H1 (cell line): Measurements from ENCODE around the gene ASCL5. TPM values are rescaled to one million over a fixed set of nuclear protein-coding genes. Genes with fewer than 3 reads are reported as not detected.

Source experiments
- CTCF ChIA-PET: fragments of 300-600 bp; sonication (Branson Sonifier 250); formaldehyde crosslinking; loops from one replicate; lab custom pipeline; 2021; ENCODE audit not compliant: partially characterized antibody; lab: Charles Lee
- POLR2A ChIA-PET: fragments of 300-600 bp; sonication (Branson Sonifier 250); formaldehyde crosslinking; loops from one replicate; lab custom pipeline; 2021; ENCODE audit warnings: inconsistent platforms; ENCODE audit not compliant: partially characterized antibody; lab: Charles Lee
- DNase-seq, 2 experiments: peaks; one replicate each; pipeline versions ENCODE4 v3.0.0 to v3.0.0-alpha.2; 2010 to 2022; ENCODE audit warnings: low spot score in 2 of 2, low read depth in 1 of 2, mixed read lengths in 1 of 2
- FAIRE-seq: peaks from 2 replicates; lab custom pipeline; 2011; peaks lifted over from hg19 to GRCh38; lab: Jason Lieb, UNC
- H2AFZ ChIP-seq: 2 replicates; pipeline ENCODE4 v1.8.1; 2012; ENCODE audit warnings: low read length, inconsistent platforms
- H2AK5ac ChIP-seq: 2 replicates; pipeline ENCODE4 v1.6.1; 2013; ENCODE audit warnings: low read depth, low read length
- H2BK120ac ChIP-seq: replicated peaks from 2 replicates; pipeline ENCODE3; 2013; ENCODE audit warnings: low read depth, low read length, inconsistent platforms
- H2BK12ac ChIP-seq: 2 replicates; pipeline ENCODE4 v1.6.1; 2013; ENCODE audit warnings: low read depth, low read length
- H2BK15ac ChIP-seq: 2 replicates; pipeline ENCODE4 v1.6.1; 2013; ENCODE audit warnings: low read length
- H2BK20ac ChIP-seq: 2 replicates; pipeline ENCODE4 v1.6.1; 2013; ENCODE audit warnings: low read length
- H2BK5ac ChIP-seq: 2 replicates; pipeline ENCODE4 v1.6.1; 2013; ENCODE audit warnings: low read depth, low read length
- H3K14ac ChIP-seq: 2 replicates; pipeline ENCODE4 v1.6.1; 2013; ENCODE audit warnings: inconsistent platforms; ENCODE audit not compliant: insufficient read length
- H3K18ac ChIP-seq: 2 replicates; pipeline ENCODE4 v1.6.1; 2013; ENCODE audit warnings: low read length; ENCODE audit errors: extremely low read depth
- H3K23ac ChIP-seq: 2 replicates; pipeline ENCODE4 v1.6.1; 2013; ENCODE audit warnings: inconsistent platforms; ENCODE audit not compliant: insufficient read length
- H3K23me2 ChIP-seq: 2 replicates; pipeline ENCODE4 v1.6.1; 2013; ENCODE audit warnings: low read depth, low read length
- H3K27ac ChIP-seq: 2 replicates; pipeline ENCODE4 v1.6.1; 2011; ENCODE audit warnings: low read depth, low read length, inconsistent platforms
- H3K27me3 ChIP-seq, 4 experiments: replicated peaks in 1 of 4; 1 replicate in 1 of 4; 2 replicates in 3 of 4; pipeline versions ENCODE4 v1.6.1 to v1.8.1; 2011 to 2013; ENCODE audit warnings: low read length in 3 of 4, mild to moderate bottlenecking in 3 of 4, inconsistent platforms in 2 of 4, mixed read lengths in 2 of 4, moderate library complexity in 1 of 4; ENCODE audit not compliant: control insufficient read depth in 3 of 4, insufficient read depth in 3 of 4; ENCODE audit errors: extremely low read depth in 1 of 4
- H3K36me3 ChIP-seq, 4 experiments: 2 replicates each; pipeline versions ENCODE4 v1.6.1 to v1.8.1; 2011 to 2013; ENCODE audit warnings: mild to moderate bottlenecking in 4 of 4, low read length in 3 of 4, moderate library complexity in 2 of 4, control low read depth in 1 of 4, inconsistent platforms in 1 of 4; ENCODE audit not compliant: insufficient read depth in 4 of 4, control insufficient read depth in 2 of 4
- H3K4ac ChIP-seq: replicated peaks from 2 replicates; pipeline ENCODE3; 2013; ENCODE audit warnings: low read length, low read depth, mixed read lengths, inconsistent platforms; ENCODE audit not compliant: insufficient read length
- H3K4me1 ChIP-seq, 4 experiments: replicated peaks in 1 of 4; 1 replicate in 1 of 4; 2 replicates in 3 of 4; pipeline versions ENCODE4 v1.6.1 to v1.8.1; 2011 to 2013; ENCODE audit warnings: low read length in 3 of 4, inconsistent platforms in 2 of 4, mixed read lengths in 1 of 4; ENCODE audit not compliant: insufficient read depth in 4 of 4, control insufficient read depth in 3 of 4
- H3K4me2 ChIP-seq, 2 experiments: 2 replicates each; pipeline versions ENCODE4 v1.6.1 to v1.8.1; 2011 to 2013; ENCODE audit warnings: low read depth in 2 of 2, low read length in 2 of 2, control low read depth in 1 of 2, inconsistent platforms in 1 of 2, mild to moderate bottlenecking in 1 of 2; ENCODE audit not compliant: insufficient read depth in 1 of 2
- H3K4me3 ChIP-seq, 4 experiments: fragments of 200-600, 300-600 bp in 1 of 4; sonication (generic), shearing (Covaris generic), sonication (Bioruptor Twin) in 1 of 4; 2 replicates each; pipeline versions ENCODE4 v1.5.1 to v1.8.1; 2011 to 2016; ENCODE audit warnings: low read length in 4 of 4, low read depth in 3 of 4, control low read depth in 2 of 4, inconsistent platforms in 2 of 4, mild to moderate bottlenecking in 2 of 4, mixed read lengths in 1 of 4, moderate library complexity in 1 of 4; ENCODE audit not compliant: insufficient read depth in 2 of 4; ENCODE audit errors: extremely low read depth in 1 of 4
- H3K56ac ChIP-seq: replicated peaks from 2 replicates; pipeline ENCODE3; 2013; ENCODE audit warnings: low read depth, mild to moderate bottlenecking, mixed read lengths, low read length, inconsistent platforms; ENCODE audit not compliant: insufficient read length
- H3K79me1 ChIP-seq: 2 replicates; pipeline ENCODE4 v1.6.1; 2013; ENCODE audit warnings: low read depth, low read length, control low read depth
- H3K79me2 ChIP-seq, 2 experiments: 2 replicates each; pipeline versions ENCODE4 v1.6.1 to v1.8.1; 2012 to 2013; ENCODE audit warnings: low read length in 2 of 2, mild to moderate bottlenecking in 2 of 2, inconsistent platforms in 1 of 2; ENCODE audit not compliant: insufficient read depth in 2 of 2, control insufficient read depth in 1 of 2
- H3K9ac ChIP-seq, 4 experiments: replicated peaks in 1 of 4; 1 replicate in 1 of 4; 2 replicates in 3 of 4; pipeline versions ENCODE4 v1.6.1 to v1.8.1; 2011 to 2013; ENCODE audit warnings: low read depth in 3 of 4, low read length in 3 of 4, control low read depth in 2 of 4, mild to moderate bottlenecking in 2 of 4, moderate library complexity in 2 of 4, inconsistent platforms in 1 of 4; ENCODE audit errors: extremely low read depth in 1 of 4
- H3K9me3 ChIP-seq, 2 experiments: 2 replicates each; pipeline versions ENCODE4 v1.6.1 to v1.8.1; 2012 to 2013; ENCODE audit warnings: mild to moderate bottlenecking in 2 of 2, moderate library complexity in 2 of 2, control low read depth in 1 of 2, inconsistent platforms in 1 of 2, low read depth in 1 of 2, low read length in 1 of 2, mixed read lengths in 1 of 2; ENCODE audit not compliant: insufficient read depth in 2 of 2
- H4K20me1 ChIP-seq, 2 experiments: replicated peaks in 1 of 2; 2 replicates each; pipeline versions ENCODE3 to v1.8.1; 2011 to 2013; ENCODE audit warnings: inconsistent platforms in 2 of 2, low read length in 2 of 2, mild to moderate bottlenecking in 1 of 2; ENCODE audit not compliant: insufficient read depth in 2 of 2, control insufficient read depth in 1 of 2
- H4K5ac ChIP-seq: 2 replicates; pipeline ENCODE4 v1.6.1; 2013; ENCODE audit warnings: low read length, low read depth, mixed read lengths, inconsistent platforms; ENCODE audit not compliant: insufficient read length
- H4K8ac ChIP-seq: 2 replicates; pipeline ENCODE4 v1.8.0; 2013; ENCODE audit warnings: mild to moderate bottlenecking, moderate library complexity, low read length, inconsistent platforms; ENCODE audit not compliant: insufficient read depth; ENCODE audit errors: extremely low read depth
- H4K91ac ChIP-seq: replicated peaks from 2 replicates; pipeline ENCODE3; 2013; ENCODE audit warnings: low read length, mixed read lengths, inconsistent platforms; ENCODE audit not compliant: insufficient read length
- ATF2 ChIP-seq: IDR thresholded peaks from 2 replicates; pipeline ENCODE4 v1.6.1; 2012; ENCODE audit warnings: low read length, inconsistent platforms
- BACH1 ChIP-seq: IDR thresholded peaks from 2 replicates; pipeline ENCODE4 v1.6.1; 2012; ENCODE audit warnings: low read length, improper control_type of control experiment
- EGR1 ChIP-seq: IDR thresholded peaks from 2 replicates; pipeline ENCODE4 v1.6.1; 2011; ENCODE audit warnings: low read depth, low read length, borderline replicate concordance
- JUN ChIP-seq: IDR thresholded peaks from 2 replicates; pipeline ENCODE4 v1.6.1; 2011; ENCODE audit warnings: low read depth, mild to moderate bottlenecking, improper control_type of control experiment, low read length
- MAFK ChIP-seq: IDR thresholded peaks from 2 replicates; pipeline ENCODE4 v1.6.1; 2012; ENCODE audit warnings: low read depth, mild to moderate bottlenecking, improper control_type of control experiment, low read length
- RAD21 ChIP-seq, 2 experiments: IDR thresholded peaks in 1 of 2; conservative IDR thresholded peaks in 1 of 2; 2 replicates each; pipeline ENCODE4 v1.6.1; 2011; ENCODE audit warnings: low read depth in 2 of 2, low read length in 2 of 2, improper control_type of control experiment in 1 of 2, inconsistent platforms in 1 of 2, mild to moderate bottlenecking in 1 of 2, moderate library complexity in 1 of 2
- TBP ChIP-seq: IDR thresholded peaks from 2 replicates; pipeline ENCODE4 v1.6.1; 2011; ENCODE audit warnings: low read depth, low read length, improper control_type of control experiment
- WGBS, 2 experiments: shearing (Covaris generic) in 1 of 2; methylation state at CpG; one replicate each; pipeline versions ENCODE4 v1.1.6 to v1.1.7; 2013 to 2015; ENCODE audit warnings: low lambda C conversion rate in 2 of 2, mixed read lengths in 2 of 2, inconsistent platforms in 1 of 2, low coverage in 1 of 2, missing lambda C conversion rate in 1 of 2; ENCODE audit not compliant: insufficient replicate concordance in 2 of 2, insufficient coverage in 1 of 2, insufficient read length in 1 of 2; ENCODE audit errors: extremely low coverage in 1 of 2, missing lambda C conversion rate in 1 of 2; 5-methylcytosine and 5-hydroxymethylcytosine counted together
- polyA plus RNA-seq, 7 experiments: library from polyadenylated mRNA; depleted of rRNA in 3 of 7; stranded (reverse) in 5 of 7; unstranded in 2 of 7; fragments of >200 nt in 5 of 7; fragments of 200-250 nt in 2 of 7; gene quantifications; 1 replicate in 5 of 7; 2 replicates in 1 of 7; 4 replicates in 1 of 7; pipeline versions ENCODE4 v1.2.1 to v1.2.3, GENCODE V29; 2011 to 2013; ENCODE audit warnings: missing spikeins in 2 of 7, mixed read lengths in 2 of 7
- total RNA-seq: library from RNA; stranded (reverse); fragmentation: NEBNext Ultra II Directional; extraction: Animal tissue kit (Norgen Biotek cat#: 25700); gene quantifications from 2 replicates; pipeline ENCODE4 v1.2.1, GENCODE V29; 2021

The ASCL5 gene
- total and polyA plus RNA-seq, 2 of the 8 experiments (the other 6 are each of a cell fraction or from before 2014, with no cell fraction given) = 0.29 to 0.41 TPM

DNA sequence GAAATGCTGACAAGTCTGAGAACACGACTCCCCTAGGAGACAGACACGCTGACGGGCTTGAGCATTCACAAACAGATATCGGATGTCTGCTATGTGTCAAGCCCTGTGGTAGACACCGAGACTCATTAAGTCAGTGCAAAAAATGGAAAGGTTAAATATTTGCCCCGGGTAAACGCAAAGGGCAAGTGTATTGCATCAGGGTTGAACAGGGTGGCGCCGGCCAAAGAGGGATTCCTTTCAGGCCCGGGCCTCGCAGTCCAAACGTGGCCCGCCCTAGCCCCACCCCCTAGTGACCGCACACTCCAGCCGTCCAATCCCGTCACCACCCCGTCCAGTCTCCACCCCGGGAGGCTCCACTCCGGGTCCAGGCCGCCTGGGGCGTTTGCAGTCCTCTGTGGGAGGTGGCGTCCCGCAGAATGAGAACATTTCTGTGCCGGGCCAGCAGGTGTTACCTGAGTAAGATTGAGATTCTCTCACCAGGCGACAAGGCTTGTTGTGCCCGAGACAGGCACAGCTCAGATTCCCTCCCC is 43.6 kb upstream of the ASCL5 start:
- DNase-seq = peak; percentile 60 to 86
- Histone ChIP-seq H2BK5ac (no peak overlapping the region), H3K4me3 (peak overlapping the region; percentile 60 to 76 (median 72)), H2BK20ac (peak overlapping the region; percentile 93; the same call in 1 of the 2 replicates), H3K4me1 (peaks cover 5 to 10% (median 8%) of the 10 kb centered on the region in 4 experiments; a peak in 6 of 7 replicates), H4K20me1 (no peaks in the 10 kb centered on the region), H3K23ac (no peak overlapping the region), H3K27me3 (peaks cover 0 to 6% (median 4%) of the 10 kb centered on the region in 4 experiments; a peak in 3 of 7 replicates), H3K18ac (peak overlapping the region; percentile 94; the same call in 1 of the 2 replicates), H3K4ac (no peak overlapping the region), H3K14ac (no peak overlapping the region), H2AK5ac (no peak overlapping the region), H4K91ac (no peak overlapping the region), H3K9me3 (no peaks in the 10 kb centered on the region), H3K23me2 (peaks cover 5% of the 10 kb centered on the region; the same call in 1 of the 2 replicates), H3K4me2 (peak overlapping the region; percentile 76 to 98), H2BK120ac (no peak overlapping the region), H4K8ac (peak overlapping the region; percentile 83; the same call in 1 of the 2 replicates), H3K56ac (no peak overlapping the region), H3K27ac (no peak overlapping the region), H3K79me2 (no peaks in the 10 kb centered on the region), H2BK15ac (no peak overlapping the region; the same call in 1 of the 2 replicates), H2AFZ (0 out of 2 replicates have a peak overlapping the region, but pooled peaks have one; percentile 67), H3K79me1 (no peaks in the 10 kb centered on the region), H2BK12ac (peak overlapping the region; percentile 86; the same call in 1 of the 2 replicates), H3K9ac (peak overlapping the region in 3 of 4 experiments; percentile 36 to 55 (median 41); a peak in 5 of 7 replicates), H3K36me3 (no peaks in the 10 kb centered on the region), H4K5ac (no peak overlapping the region)
- no peak for FAIRE-seq
- ChIA-PET POLR2A (interaction anchor here (0.9 to 7.1 kb wide), 9 partner anchors 10 to 229 kb away, joined by 3 to 105 read pairs (median 3); partner anchors contain the start of genes IGFN1 and TMEM9), CTCF (interaction anchor here (1.5 to 3.4 kb wide), 8 partner anchors 9 to 52 kb away, joined by 5 to 14 read pairs (median 6); partner anchors contain the start of gene TMEM9)
- 16% methylated on average over 26 of the region's 26 CpGs; no CpG with 5 or more reads in 1 of the 2 experiments for WGBS, 2 experiments
- TF ChIP-seq RAD21 (IDR thresholded peaks at IDR 0.05 in 1 of 2, conservative IDR thresholded peaks at IDR 0.05 in 1 of 2; ENCODE audit: low read depth in 2 of 2, low read length in 2 of 2) (no peak), EGR1 (no peak), BACH1 (no peak), MAFK (no peak), ATF2 (peak; percentile 41; the same call in 1 of the 2 replicates), TBP (peak; percentile 32; the same call in 1 of the 2 replicates), JUN (no peak)
